Myometrial cell (primary cell): ENCODE data around the gene PTPN18. TPM values are rescaled to one million over a fixed set of nuclear protein-coding genes. Genes with fewer than 3 reads are reported as not detected.

Experiments
- total RNA-seq: library from RNA; depleted of rRNA; stranded (reverse); fragments of >200 nt; gene quantifications from 2 replicates; pipeline ENCODE4 v1.2.3, GENCODE V29; 2015

The PTPN18 gene
- 13.8 and 22.2 TPM in 2 replicates for total RNA-seq

GRCh38 chr2:130355578-130356431 is at the start of gene PTPN18:
PTPN18 (plus strand) TSS chr2:130356056; CDS start chr2:130356108, 52 bp downstream.

GRCh38 chr2:130342533-130343275 is 13.2 kb upstream of the PTPN18 start, which contains the start of gene IMP4:
IMP4 (plus strand) TSS chr2:130342897; CDS start chr2:130342933, 36 bp downstream.

Other genes with a start within 250 kb of the PTPN18 start
- gene POTEF, start 226.8 kb upstream of the PTPN18 start, total RNA-seq = not detected in 2 replicates
- 10.6 and 11.2 TPM in 2 replicates for gene CCDC74B, start 210.9 kb upstream of the PTPN18 start, total RNA-seq
- gene SMPD4, start 174.5 kb upstream of the PTPN18 start, total RNA-seq = 42.2 and 47.6 TPM in 2 replicates
- 222 and 261 TPM in 2 replicates for gene MZT2B, start 173.8 kb upstream of the PTPN18 start, total RNA-seq
- not detected in 2 replicates for gene TUBA3E, start 157.6 kb upstream of the PTPN18 start, total RNA-seq
- gene IMP4, start 13.2 kb upstream of the PTPN18 start, total RNA-seq = 93.8 and 121 TPM in 2 replicates
- gene POTEI, start 153.3 kb downstream of the PTPN18 start, total RNA-seq = not detected in 2 replicates
- gene CFC1B, start 165.2 kb downstream of the PTPN18 start, total RNA-seq = not detected in 2 replicates
- gene CFC1, start 243.5 kb downstream of the PTPN18 start, total RNA-seq = not detected in 2 replicates